Stimulated activated CD8-positive, alpha-beta memory T cell treated with anti-CD3 and anti-CD28 coated beads, Interleukin-2, amount 100 ng/mL, for 48 hours (primary cell): Measurements from ENCODE around the gene PVALB.
A peak's percentile ranks its signal among the peaks of the same experiment; 100 is the strongest.

Experiments used
- DNase-seq, 2 donors: peaks; one replicate each; pipeline ENCODE4 v3.0.0-alpha.2; 2020; ENCODE audit warnings: low read depth in 2 of 2

PVALB gene

GRCh38 chr22:36811094-36811800 is 5.6 kb downstream of the PVALB start:
- no peak for DNase-seq

GRCh38 chr22:36809351-36809750 is 7.5 kb downstream of the PVALB start:
- no peak for DNase-seq

DNA sequence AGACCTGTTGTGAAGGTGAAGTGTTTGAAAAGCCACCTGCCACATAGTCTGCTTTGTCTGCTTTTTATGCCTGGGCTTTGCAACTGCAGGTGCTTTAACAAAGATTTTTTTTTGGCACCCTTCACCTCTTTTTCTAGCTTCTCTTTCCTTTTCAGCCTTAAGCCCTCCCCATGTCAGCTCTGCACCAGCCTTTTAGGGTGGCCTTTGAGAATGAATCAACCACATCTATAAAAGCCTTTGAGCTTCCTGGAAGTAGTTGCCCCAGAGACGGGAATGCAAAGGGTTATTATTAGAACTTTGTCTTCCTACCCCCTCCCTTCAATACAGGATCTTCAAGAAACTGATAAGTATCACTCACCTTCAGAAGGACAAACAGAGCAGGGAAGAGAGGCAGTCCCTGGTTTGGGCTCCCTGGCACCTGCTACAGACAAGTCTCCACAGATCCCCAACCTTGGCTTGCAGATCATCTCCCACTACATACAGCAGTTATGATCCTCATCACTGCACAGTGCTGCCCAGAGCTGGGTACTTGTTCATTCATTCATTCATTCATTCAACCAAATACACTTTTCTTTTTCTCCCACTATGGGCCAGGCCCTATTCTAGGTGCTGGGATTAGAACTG is 8.0 kb downstream of the PVALB start:
- no peak for DNase-seq

GRCh38 chr22:36807627-36808026 is 9.2 kb downstream of the PVALB start:
- no peak for DNase-seq

GRCh38 chr22:36806835-36807234 is 10.0 kb downstream of the PVALB start:
- no peak for DNase-seq

- no peak for DNase-seq
Measured at GRCh38 chr22:36803358-36803757, 13.5 kb downstream of the PVALB start.

GRCh38 chr22:36798674-36799066 is 18.2 kb downstream of the PVALB start:
- no peak for DNase-seq

DNA sequence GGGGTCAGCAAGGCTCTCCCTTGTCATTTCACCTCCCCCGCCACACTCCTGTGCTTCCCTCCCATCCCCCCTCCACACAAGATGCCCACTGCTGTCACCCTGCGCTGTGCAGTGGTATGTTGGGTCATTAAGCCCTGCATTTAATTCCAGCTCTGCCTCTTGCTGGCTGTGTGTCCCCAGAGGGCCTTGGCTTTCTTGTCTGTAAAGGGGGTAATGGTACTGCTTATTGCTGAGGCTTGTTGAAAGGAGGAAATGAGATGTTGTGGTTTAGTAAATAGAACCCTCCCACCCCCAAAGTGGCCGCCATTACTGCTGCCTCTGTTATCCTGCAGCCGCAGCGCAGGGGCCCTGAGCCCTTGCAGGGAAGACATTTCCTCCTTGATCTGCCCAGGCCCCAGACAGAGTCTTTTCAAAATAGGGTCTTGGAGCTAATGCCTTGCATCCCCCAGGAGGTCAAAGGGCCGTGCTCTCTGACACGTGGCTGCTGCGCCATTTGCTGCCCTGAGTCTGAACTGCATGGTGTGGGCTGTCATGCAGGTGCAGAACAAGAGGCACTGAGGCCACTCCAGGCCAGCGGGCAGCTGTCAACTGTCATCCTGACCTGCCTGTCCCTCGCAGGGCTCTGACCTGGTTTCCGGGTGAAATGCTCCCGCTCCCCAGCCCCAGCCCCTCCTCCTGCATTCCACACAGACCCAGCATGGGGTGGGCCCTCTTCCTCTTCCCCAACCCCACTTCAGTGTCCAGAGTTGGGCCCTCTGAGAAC is 18.7 kb downstream of the PVALB start:
- no peak for DNase-seq

GRCh38 chr22:36797374-36797773 is 19.5 kb downstream of the PVALB start:
- no peak for DNase-seq

- DNase-seq = no peak
Measured at GRCh38 chr22:36796552-36797175, 20.2 kb downstream of the PVALB start.

GRCh38 chr22:36795633-36796032 is 21.2 kb downstream of the PVALB start:
- no peak for DNase-seq

DNA sequence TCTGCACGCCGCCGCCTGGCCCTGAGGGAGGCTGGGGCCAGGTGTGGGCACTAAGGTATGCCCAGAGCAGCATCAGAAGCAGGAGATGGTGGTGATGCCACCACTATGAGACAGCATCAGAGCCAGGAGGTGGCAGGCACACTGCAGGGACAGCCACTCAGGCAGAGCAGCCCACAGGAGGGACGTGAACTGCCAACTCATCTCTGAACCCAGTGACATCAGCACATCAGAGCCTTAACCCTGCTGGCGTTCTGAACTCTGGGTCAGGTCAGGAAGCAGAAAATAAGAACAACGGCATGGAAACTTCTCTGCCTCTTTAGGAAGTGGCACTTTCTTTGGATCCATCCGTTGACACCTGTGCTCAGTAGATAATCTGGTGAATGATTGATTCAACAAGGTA is 26.2 kb downstream of the PVALB start:
- peak in 1 of 2 donors; percentile 27 for DNase-seq

GRCh38 chr22:36787204-36787988 is 29.4 kb downstream of the PVALB start:
- no peak for DNase-seq

GRCh38 chr22:36783743-36784142 is 33.1 kb downstream of the PVALB start:
- DNase-seq = no peak

- DNase-seq = peak; percentile 79 to 82
Measured at GRCh38 chr22:36781656-36782627, 34.9 kb downstream of the PVALB start.

- no peak for DNase-seq
Measured at GRCh38 chr22:36778020-36778419, 38.8 kb downstream of the PVALB start.

- no peak for DNase-seq
Measured at GRCh38 chr22:36776722-36777121, 40.1 kb downstream of the PVALB start.

- DNase-seq = peak; percentile 85 to 92
Measured at GRCh38 chr22:36775964-36776669, 40.7 kb downstream of the PVALB start, which contains the start of gene IFT27. Gene IFT27, minus strand, starts transcription at chr22:36776119. Its CDS starts 412 bp downstream, at chr22:36775707.

- peak in 1 of 2 donors; percentile 12 for DNase-seq
Measured at GRCh38 chr22:36775586-36775963, 41.3 kb downstream of the PVALB start.

DNA sequence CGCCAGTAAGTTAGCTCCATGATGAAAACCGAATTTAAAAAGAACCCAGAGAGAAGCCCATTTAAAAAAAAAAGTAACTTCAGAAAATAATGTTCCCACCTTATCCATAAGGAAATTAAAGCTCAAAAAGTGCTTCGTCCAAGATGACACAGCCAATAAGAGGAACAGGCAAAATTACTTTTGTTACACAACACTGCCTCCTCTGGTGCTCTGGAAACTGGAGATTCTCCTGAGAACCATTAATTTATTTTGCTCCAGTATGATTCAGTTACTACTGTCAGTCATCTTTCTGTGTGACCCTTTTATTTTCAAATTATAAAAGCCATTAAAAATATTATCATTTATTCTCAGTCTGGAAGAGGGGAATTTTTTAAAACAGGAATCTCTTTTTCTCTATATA is 42.9 kb downstream of the PVALB start:
- no peak for DNase-seq
